Suppressor macrophage treated with lipopolysaccharide for 1 hour (primary cell): ENCODE results near the gene WWC2.

Experiments
- DNase-seq, 3 donors: peaks; one replicate each; pipeline ENCODE4 v3.0.0-alpha.2; 2020 to 2022

Gene WWC2

DNA sequence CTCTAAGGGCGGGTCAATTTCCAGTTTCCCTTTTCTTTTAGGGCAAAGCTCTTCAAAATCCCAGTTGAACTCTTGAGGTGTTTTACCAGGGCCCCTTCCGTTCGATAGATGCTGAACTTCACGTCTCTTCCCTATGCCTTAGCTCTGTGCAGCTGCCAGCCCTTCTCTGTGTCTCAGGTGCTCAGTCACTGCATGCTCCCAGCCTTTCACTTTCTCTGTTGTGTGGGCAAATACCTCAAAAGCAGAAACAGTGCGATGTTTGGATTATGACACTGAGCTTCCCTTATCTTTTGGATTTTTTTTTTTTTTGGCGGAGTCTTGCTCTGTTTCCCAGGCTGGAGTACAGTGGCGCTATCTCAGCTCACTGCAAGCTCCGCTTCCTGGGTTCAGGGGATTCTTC lies 112.5 kb downstream of the WWC2 start:
- no peak for DNase-seq

DNA sequence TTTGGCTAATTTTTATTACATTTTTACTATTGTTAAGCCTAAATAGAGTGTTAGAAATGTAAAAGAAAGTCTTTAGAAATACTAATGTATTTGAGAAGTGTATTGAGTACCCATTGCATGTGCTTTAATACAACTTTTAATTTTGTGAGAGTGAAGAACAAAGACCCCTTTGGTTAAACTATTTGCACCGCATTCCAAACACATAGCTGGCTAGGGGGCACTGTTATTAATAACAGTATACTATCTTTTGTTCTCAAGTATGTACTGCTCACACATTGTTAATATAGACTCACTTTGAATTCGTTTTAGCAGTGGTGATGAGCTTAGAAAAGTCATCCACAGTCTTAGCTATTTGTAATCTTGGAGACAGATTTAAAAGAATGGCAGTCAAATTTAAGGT lies 114.9 kb downstream of the WWC2 start:
- DNase-seq, result no peak

DNA sequence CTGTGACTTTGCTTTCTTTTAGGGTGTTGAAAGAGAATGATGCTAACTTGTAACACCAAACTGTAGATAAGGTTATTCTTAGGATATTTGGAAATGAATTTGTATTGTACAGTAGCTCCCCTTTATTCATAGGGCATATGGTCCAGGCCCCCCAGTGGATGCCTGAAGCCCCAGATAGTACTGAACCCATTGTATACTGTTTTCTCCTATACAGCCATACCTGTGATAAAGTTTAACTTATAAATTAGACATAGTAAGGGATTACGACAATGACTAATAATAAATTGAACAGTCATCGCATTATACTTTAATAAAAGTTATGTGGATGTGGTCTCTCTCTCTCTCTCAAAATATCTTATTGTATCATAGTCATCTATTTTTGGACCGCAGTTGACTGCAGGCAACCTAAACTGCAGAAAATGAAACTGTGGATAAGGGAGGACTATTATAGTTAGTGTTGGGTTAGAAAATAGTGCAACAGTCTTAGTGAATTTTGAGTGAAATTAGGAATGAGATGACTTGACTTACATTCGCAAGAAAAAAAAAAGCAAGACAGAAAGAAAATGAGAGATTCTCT lies 115.9 kb downstream of the WWC2 start:
- no peak for DNase-seq

DNA sequence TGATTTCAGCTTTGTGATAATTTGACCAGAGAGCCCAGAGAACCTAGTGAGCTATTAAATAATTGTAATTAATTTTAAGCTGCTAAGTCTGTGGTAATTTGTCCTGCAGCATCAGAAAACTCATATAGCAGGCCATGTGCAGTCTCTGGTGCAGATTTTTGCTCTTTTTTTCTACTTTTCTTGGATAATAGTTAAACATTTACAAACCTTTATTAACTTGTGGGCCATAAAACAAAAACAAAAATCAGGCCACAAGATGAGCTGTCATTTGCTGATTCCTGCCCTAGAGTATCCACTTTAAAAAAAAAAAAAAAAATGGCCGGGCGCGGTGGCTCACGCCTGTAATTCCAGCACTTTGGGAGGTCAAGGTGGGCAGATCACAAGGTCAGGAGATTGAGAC lies 121.2 kb downstream of the WWC2 start:
- DNase-seq, result no peak

DNA sequence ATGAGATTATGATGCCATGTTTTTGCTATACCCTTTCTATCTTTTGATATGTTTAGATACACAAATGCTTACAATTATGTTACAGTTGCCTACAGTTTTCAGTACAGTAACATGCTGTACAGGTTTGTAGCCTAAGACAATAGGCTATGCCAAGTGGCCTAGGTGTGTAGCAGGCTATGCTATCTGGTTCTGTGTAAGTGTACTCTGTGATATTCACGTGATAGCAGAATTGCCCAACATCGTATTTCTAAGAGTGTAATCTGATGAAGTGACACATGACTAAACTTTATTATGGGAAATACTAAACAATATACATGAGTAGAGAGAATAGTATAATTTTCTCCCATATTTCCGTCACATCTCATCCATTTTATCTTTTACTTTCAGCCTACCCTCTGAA lies 124.0 kb downstream of the WWC2 start:
- DNase-seq, result no peak

DNA sequence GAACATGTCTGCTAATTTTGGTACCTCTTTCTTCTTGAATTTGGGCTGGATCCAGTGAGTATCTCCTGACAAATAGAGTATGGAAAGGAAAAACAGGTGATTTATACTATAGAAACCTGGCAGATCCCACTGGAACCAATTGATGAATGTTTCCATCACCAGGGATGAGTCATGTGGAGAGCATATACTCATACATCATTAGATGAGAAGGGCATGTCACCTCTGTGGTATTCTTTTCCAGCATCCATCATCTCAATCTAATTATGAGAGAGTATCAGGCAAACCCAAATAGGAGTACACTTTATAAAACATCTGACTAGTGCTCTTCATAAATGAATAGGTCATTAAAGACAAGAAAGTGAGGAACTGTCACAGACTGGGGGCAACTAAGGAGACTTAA lies 130.3 kb downstream of the WWC2 start:
- DNase-seq, result no peak

DNA sequence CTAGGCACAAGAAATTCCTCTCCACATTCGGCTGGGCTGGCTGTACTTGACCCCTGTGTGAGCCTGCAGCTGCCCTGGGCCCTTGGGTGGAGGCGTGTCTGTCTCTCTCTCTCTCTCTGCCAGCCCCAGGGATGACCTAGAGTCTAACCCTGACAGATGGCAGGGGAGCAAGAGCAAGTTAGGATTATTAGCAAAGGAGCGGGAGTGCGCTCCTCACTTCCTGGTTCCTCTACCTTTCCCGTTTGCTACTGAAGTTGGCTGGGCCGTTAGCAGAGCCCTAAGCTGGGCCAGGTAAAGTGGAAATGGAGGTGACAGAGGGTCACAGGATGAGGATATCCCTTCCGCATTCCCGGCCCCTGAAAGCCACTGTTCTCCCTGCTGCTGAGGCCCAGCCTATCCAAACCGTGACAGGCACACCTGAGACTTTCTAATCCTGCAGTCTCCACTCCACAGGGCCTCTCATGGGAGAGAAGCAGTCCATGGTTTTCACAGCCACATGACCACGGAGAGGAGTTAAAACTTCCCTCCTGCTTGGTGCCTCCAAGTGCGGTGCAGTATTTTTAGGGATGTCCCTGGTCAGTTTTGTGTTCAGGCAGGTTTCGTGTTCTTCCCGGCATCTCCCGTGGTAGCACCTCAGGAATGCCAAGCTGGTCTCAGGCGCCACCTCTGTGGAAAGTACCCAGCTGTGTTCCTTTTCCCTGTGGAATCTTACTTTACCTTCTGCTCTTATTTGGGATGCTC lies 141.7 kb downstream of the WWC2 start:
- no peak for DNase-seq

GRCh38 chr4:183241322-183241640 lies 142.2 kb downstream of the WWC2 start:
- DNase-seq, result no peak

DNA sequence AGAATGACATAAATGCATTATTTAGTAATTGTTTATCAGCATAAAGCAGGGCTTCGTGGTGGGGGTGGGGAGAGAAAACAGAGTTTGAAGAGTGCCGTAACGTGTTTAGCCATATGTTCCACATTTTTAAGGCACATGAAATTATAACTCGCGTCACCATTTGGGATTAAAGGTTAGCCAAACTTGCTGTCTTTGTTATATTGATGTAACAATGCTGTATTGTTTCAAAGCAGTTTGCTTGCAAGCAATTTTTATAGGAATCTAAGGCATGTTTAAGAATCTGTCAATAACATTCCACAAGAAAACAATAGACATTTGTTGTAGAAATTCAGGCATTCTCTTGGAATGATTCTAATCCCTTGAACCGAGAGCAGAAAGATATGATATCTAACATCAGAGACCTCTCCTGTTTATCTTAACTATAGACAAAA lies 142.7 kb downstream of the WWC2 start:
- DNase-seq, result no peak

GRCh38 chr4:183242291-183242690 lies 143.2 kb downstream of the WWC2 start:
- no peak for DNase-seq

- DNase-seq, result no peak
Observed at GRCh38 chr4:183244019-183244418, 145.0 kb downstream of the WWC2 start.

- no peak for DNase-seq
Observed at GRCh38 chr4:183244506-183244905, 145.4 kb downstream of the WWC2 start.

DNA sequence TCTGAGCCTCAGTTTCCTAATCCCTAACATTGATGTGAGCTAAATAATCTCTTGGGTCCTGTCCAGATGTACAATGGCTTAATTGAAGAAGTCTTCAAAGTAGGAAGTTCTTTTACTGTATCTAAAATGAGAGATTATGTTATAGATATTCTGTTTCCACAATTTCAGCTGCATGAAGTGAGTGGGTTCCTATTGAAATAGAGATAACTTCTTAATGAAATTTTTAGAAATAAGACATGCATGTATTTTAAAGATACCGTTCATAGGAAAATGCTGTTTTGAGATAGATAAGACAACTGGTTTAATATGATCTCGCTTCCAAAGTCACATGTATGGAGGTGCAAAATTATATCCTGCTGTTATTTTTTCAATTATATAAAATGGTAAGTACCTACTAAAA lies 149.1 kb downstream of the WWC2 start:
- DNase-seq, result no peak

GRCh38 chr4:183249854-183250253 lies 150.8 kb downstream of the WWC2 start:
- DNase-seq, result peak; percentile 41 to 45 (median 45)

- DNase-seq, result no peak
Observed at GRCh38 chr4:183250831-183251230, 151.8 kb downstream of the WWC2 start.

- no peak for DNase-seq
Observed at GRCh38 chr4:183252959-183253358, 153.9 kb downstream of the WWC2 start.

GRCh38 chr4:183253451-183253850 lies 154.4 kb downstream of the WWC2 start:
- no peak for DNase-seq

DNA sequence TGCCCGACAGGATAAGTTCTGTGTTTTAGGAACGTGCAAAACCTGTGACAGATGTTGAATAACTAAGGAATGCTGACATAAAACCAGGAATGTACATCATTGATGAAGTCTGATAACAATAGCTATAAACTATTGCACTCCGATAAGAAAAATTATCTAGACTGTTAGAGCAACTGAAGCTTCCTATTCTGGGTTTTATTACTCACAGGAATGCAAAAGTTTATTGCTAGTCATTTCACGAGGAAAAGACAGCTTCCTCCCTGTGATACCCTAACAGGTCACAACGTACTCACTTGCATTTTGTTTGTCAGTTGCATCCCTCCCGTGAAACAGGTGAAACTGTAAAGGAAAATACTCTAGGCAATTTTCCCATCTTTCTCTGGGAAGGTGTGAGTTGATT lies 155.1 kb downstream of the WWC2 start:
- DNase-seq, result no peak

DNA sequence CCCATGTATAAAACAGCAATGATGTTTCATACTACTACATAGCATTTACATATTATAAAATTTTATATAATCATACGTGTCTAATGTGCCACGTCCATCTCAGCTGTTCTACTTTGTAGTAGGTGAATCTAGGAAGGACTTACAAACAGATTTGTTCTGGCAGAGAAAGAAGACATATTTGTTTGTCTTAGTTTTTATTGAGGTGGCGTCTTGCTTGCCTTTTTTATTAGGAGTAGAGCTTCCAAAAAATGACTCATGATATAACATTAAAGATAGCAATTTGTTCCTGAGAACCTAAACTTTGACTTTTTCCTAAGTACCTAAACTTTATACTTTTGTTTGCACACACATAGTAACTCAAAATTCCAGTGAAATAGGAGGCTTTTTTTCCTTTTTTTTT lies 156.4 kb downstream of the WWC2 start:
- no peak for DNase-seq

- no peak for DNase-seq
Observed at GRCh38 chr4:183256343-183256742, 157.3 kb downstream of the WWC2 start.

GRCh38 chr4:183256756-183257385 lies 157.8 kb downstream of the WWC2 start:
- peak; percentile 44 to 66 (median 64) for DNase-seq

GRCh38 chr4:183257808-183258207 lies 158.8 kb downstream of the WWC2 start:
- DNase-seq, result no peak

DNA sequence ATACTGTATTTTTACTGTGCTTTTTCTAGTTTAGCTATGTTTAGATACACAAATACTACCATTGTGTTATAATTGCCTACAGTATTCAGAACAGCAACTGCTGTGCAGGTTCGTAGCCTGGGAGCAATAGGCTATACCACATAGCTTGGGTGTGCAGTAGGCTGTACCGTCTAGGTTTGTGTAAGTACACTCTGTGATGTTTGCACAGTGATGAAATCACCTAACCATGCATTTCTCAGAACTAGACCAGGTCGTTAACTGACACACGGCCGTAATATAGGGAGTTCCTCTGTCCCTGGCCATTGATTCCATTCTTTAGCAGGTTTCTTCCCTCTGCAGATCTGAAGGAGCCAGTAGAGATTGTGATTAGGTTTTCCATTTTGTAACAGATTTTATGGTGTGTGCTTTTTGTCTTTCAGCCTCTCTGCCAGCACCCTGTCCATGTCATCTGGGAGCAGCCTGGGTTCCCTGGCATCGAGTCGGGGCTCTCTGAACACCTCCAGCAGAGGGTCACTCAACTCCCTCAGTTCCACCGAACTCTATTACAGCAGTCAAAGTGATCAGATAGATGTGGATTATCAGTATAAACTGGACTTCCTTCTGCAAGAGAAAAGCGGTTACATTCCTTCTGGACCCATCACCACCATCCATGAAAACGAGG lies 161.6 kb downstream of the WWC2 start:
- no peak for DNase-seq
